Endothelial cell of umbilical vein (primary cell): ENCODE results near the gene MYO16. TPM values are rescaled to one million over a fixed set of nuclear protein-coding genes. Genes with fewer than 3 reads are reported as not detected.

ENCODE experiments used
- BruUV-seq: library from RNA; stranded (reverse); fragments of 400-500 nt; replicated peaks from 2 replicates; lab custom pipeline; 2021; lab: Mats Ljungman, UMichigan
- CTCF ChIA-PET: fragments of 300-600, 350-600 bp; sonication (Branson Sonifier 250); formaldehyde crosslinking; loops from one replicate; lab custom pipeline; 2021; ENCODE audit warnings: antibody characterized with exemption, inconsistent platforms; lab: Charles Lee
- POLR2A ChIA-PET: fragments of 300-600, 350-600 bp; sonication (Branson Sonifier 250); formaldehyde crosslinking; loops from one replicate; lab custom pipeline; 2021; ENCODE audit warnings: antibody characterized with exemption, inconsistent platforms; lab: Charles Lee
- DNase-seq: peaks from one replicate; pipeline ENCODE4 v3.0.0-alpha.2; 2011; ENCODE audit warnings: low read depth, low spot score
- FAIRE-seq: peaks from 2 replicates; lab custom pipeline; 2011; peaks lifted over from hg19 to GRCh38; lab: Jason Lieb, UNC
- H2AFZ ChIP-seq: 2 replicates; pipeline ENCODE4 v1.6.0; 2012; ENCODE audit warnings: low read depth, low read length, control low read depth, inconsistent platforms
- H3K27ac ChIP-seq: 2 replicates; pipeline ENCODE4 v1.5.1; 2011; ENCODE audit warnings: low read depth, mild to moderate bottlenecking, control low read depth, low read length, moderate library complexity; ENCODE audit not compliant: insufficient read depth
- H3K27me3 ChIP-seq, 2 experiments: 2 replicates each; pipeline versions ENCODE4 v1.6.0 to v1.6.1; 2011; ENCODE audit warnings: low read length in 2 of 2, mixed read lengths in 1 of 2; ENCODE audit not compliant: control insufficient read depth in 2 of 2, insufficient read depth in 2 of 2
- H3K36me3 ChIP-seq, 2 experiments: 2 replicates in 1 of 2; 3 replicates in 1 of 2; pipeline ENCODE4 v1.5.1; 2011; ENCODE audit warnings: low read length in 2 of 2, mild to moderate bottlenecking in 1 of 2, moderate library complexity in 1 of 2; ENCODE audit not compliant: control insufficient read depth in 2 of 2, insufficient read depth in 2 of 2; ENCODE audit errors: extremely low read depth in 1 of 2
- H3K4me1 ChIP-seq: 3 replicates; pipeline ENCODE4 v1.5.1; 2011; ENCODE audit warnings: mild to moderate bottlenecking, low read length; ENCODE audit not compliant: control insufficient read depth, insufficient read depth; ENCODE audit errors: extremely low read depth
- H3K4me2 ChIP-seq: 2 replicates; pipeline ENCODE4 v1.6.1; 2011; ENCODE audit warnings: low read length, control low read depth, mixed read lengths; ENCODE audit not compliant: insufficient read depth
- H3K4me3 ChIP-seq, 3 experiments: fragments of 200-600 bp in 1 of 3; sonication (generic), shearing (Covaris generic) in 1 of 3; replicated peaks in 1 of 3; 2 replicates each; pipeline ENCODE4 v1.5.1; 2011 to 2016; ENCODE audit warnings: control low read depth in 3 of 3, low read length in 3 of 3, mild to moderate bottlenecking in 2 of 3, inconsistent platforms in 1 of 3, low read depth in 1 of 3, moderate library complexity in 1 of 3; ENCODE audit not compliant: insufficient read depth in 1 of 3
- H3K79me2 ChIP-seq: 2 replicates; pipeline ENCODE4 v1.6.0; 2012; ENCODE audit warnings: low read length, inconsistent platforms; ENCODE audit not compliant: control insufficient read depth, insufficient read depth
- H3K9ac ChIP-seq: replicated peaks from 2 replicates; pipeline ENCODE3; 2011; ENCODE audit warnings: low read length, control low read depth; ENCODE audit not compliant: insufficient read depth; ENCODE audit errors: extremely low read depth
- H3K9me1 ChIP-seq: replicated peaks from 3 replicates; pipeline ENCODE4 v1.6.0; 2011; ENCODE audit warnings: mild to moderate bottlenecking, low read length; ENCODE audit not compliant: control insufficient read depth, insufficient read depth; ENCODE audit errors: extremely low read depth
- H3K9me3 ChIP-seq: replicated peaks from 2 replicates; pipeline ENCODE4 v1.5.1; 2012; ENCODE audit warnings: low read length, inconsistent platforms; ENCODE audit not compliant: control insufficient read depth, insufficient read depth
- H4K20me1 ChIP-seq: replicated peaks from 2 replicates; pipeline ENCODE3; 2011; ENCODE audit warnings: mild to moderate bottlenecking, low read length; ENCODE audit not compliant: control insufficient read depth, insufficient read depth; ENCODE audit errors: extremely low read depth
- EZH2 ChIP-seq: IDR thresholded peaks from 2 replicates; pipeline ENCODE4 v1.6.1; 2012; ENCODE audit warnings: borderline replicate concordance, low read depth, mild to moderate bottlenecking, moderate library complexity, low read length, inconsistent platforms; ENCODE audit not compliant: severe bottlenecking
- FOS ChIP-seq: IDR thresholded peaks from 2 replicates; pipeline ENCODE4 v1.6.1; 2011; ENCODE audit warnings: mild to moderate bottlenecking, low read length, moderate library complexity, borderline replicate concordance; ENCODE audit not compliant: insufficient read depth
- GATA2 ChIP-seq: IDR thresholded peaks from 2 replicates; pipeline ENCODE4 v1.7.0; 2011; ENCODE audit warnings: low read depth, mild to moderate bottlenecking, moderate library complexity, mixed read lengths, low read length; ENCODE audit not compliant: insufficient read length, insufficient read depth
- JUN ChIP-seq: IDR thresholded peaks from 2 replicates; pipeline ENCODE4 v1.6.1; 2011; ENCODE audit warnings: borderline replicate concordance, low read depth; ENCODE audit not compliant: insufficient read length, insufficient read depth
- MYC ChIP-seq: IDR thresholded peaks from one replicate; pipeline ENCODE4 v1.6.1; 2011; ENCODE audit warnings: mild to moderate bottlenecking, low read depth, low read length
- POLR2A ChIP-seq: IDR thresholded peaks from 2 replicates; pipeline ENCODE4 v1.6.1; 2012; ENCODE audit warnings: low read depth, mild to moderate bottlenecking, control low read depth, low read length
- POLR2AphosphoS5 ChIP-seq: IDR thresholded peaks from 2 replicates; pipeline ENCODE4 v1.6.1; 2012; ENCODE audit warnings: low read depth, mild to moderate bottlenecking, control low read depth, low read length, moderate library complexity; ENCODE audit not compliant: insufficient read depth
- dilution Hi-C: fragments of 300-500 bp; cut with MboI; formaldehyde crosslinking; loops from one replicate; pipeline ENCODE4 v1.15.0; 2019; ENCODE audit warnings: low sequenced_read_pairs; ENCODE audit not compliant: extremely low pct_ligation_motif_present
- intact Hi-C: fragments of 100-400 bp; cut with micrococcal nuclease; formaldehyde crosslinking; loops from one replicate; pipeline ENCODE4 v1.10.0; 2022
- polyA plus RNA-seq, 4 experiments: library from polyadenylated mRNA; depleted of rRNA in 3 of 4; stranded (reverse) in 3 of 4; unstranded in 1 of 4; fragments of >200 nt; gene quantifications; 2 replicates each; pipeline versions ENCODE4 v1.2.1 to v1.2.3, GENCODE V29; 2011 to 2012; ENCODE audit warnings: missing spikeins in 1 of 4
- total RNA-seq: library from RNA; stranded (reverse); gene quantifications from 2 replicates; pipeline ENCODE4 v1.2.3, GENCODE V29; 2021
- TF ChIP-seq, protein P1 (sequence below), 2 donors: IDR thresholded peaks; 1 replicate in 1 of 2; 2 replicates in 1 of 2; pipeline ENCODE4 v1.5.1; 2011; ENCODE audit warnings: low read length in 2 of 2, mild to moderate bottlenecking in 2 of 2, moderate library complexity in 2 of 2, control low read depth in 1 of 2, inconsistent platforms in 1 of 2, low read depth in 1 of 2; ENCODE audit not compliant: insufficient read depth in 1 of 2; ENCODE audit errors: extremely low read depth in 1 of 2
- TF ChIP-seq, protein P2 (sequence below): IDR thresholded peaks from 2 replicates; pipeline ENCODE4 v1.6.1; 2011; ENCODE audit not compliant: insufficient read depth, insufficient read length

MYO16 gene
- total and polyA plus RNA-seq, 2 donors (not counting 3 experiments of a cell fraction or from before 2014, with no cell fraction given) = 0.03 to 0.04 TPM

GRCh38 chr13:108983273-108983672 lies 353.9 kb downstream of the MYO16 start:
- Histone ChIP-seq H3K36me3 (no peaks in the 10 kb centered on the region), H4K20me1 (no peaks in the 10 kb centered on the region), H3K27me3 (peaks cover 2 to 12% of the 10 kb centered on the region in 2 experiments), H3K79me2 (no peaks in the 10 kb centered on the region), H3K9me3 (no peaks in the 10 kb centered on the region), H3K27ac (no peak overlapping the region), H3K4me2 (no peak overlapping the region), H3K9ac (no peak overlapping the region), H3K4me1 (no peaks in the 10 kb centered on the region), H2AFZ (no peak overlapping the region), H3K4me3 (no peak overlapping the region), H3K9me1 (no peaks in the 10 kb centered on the region)
- ChIA-PET POLR2A (no interaction called here), CTCF (no interaction called here)
- no peak for TF ChIP-seq FOS
- TF ChIP-seq, protein P1, sequence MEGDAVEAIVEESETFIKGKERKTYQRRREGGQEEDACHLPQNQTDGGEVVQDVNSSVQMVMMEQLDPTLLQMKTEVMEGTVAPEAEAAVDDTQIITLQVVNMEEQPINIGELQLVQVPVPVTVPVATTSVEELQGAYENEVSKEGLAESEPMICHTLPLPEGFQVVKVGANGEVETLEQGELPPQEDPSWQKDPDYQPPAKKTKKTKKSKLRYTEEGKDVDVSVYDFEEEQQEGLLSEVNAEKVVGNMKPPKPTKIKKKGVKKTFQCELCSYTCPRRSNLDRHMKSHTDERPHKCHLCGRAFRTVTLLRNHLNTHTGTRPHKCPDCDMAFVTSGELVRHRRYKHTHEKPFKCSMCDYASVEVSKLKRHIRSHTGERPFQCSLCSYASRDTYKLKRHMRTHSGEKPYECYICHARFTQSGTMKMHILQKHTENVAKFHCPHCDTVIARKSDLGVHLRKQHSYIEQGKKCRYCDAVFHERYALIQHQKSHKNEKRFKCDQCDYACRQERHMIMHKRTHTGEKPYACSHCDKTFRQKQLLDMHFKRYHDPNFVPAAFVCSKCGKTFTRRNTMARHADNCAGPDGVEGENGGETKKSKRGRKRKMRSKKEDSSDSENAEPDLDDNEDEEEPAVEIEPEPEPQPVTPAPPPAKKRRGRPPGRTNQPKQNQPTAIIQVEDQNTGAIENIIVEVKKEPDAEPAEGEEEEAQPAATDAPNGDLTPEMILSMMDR (IDR thresholded peaks at IDR 0.05; ENCODE audit: extremely low read depth in 1 of 2, insufficient read depth in 1 of 2, low read depth in 1 of 2, low read length in 2 of 2) = no peak
- no peak for TF ChIP-seq MYC
- TF ChIP-seq EZH2 = no peak
- TF ChIP-seq JUN = no peak
- no peak for TF ChIP-seq GATA2
- TF ChIP-seq POLR2AphosphoS5 = no peak
- TF ChIP-seq, protein P2, sequence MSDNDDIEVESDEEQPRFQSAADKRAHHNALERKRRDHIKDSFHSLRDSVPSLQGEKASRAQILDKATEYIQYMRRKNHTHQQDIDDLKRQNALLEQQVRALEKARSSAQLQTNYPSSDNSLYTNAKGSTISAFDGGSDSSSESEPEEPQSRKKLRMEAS = no peak
- no peak for TF ChIP-seq POLR2A
- FAIRE-seq = no peak
- no peak for DNase-seq
- intact Hi-C loops (no loop called here), dilution Hi-C loops (no loop called here)
- no TSS peak for BruUV-seq
